Tongue (tissue), 2 donors: ENCODE measurements around the gene NKX2-3. TPM values are rescaled to one million over a fixed set of nuclear protein-coding genes. Genes with fewer than 3 reads are reported as not detected.
A peak's percentile ranks its signal among the peaks of the same experiment; 100 is the strongest.

ENCODE experiments used
- DNase-seq: peaks from one replicate; pipeline ENCODE4 v3.0.0-alpha.2; 2015
- total RNA-seq: library from RNA; depleted of rRNA; stranded (reverse); fragments of >200 nt; gene quantifications from one replicate; pipeline ENCODE4 v1.2.3, GENCODE V29; 2014

Gene NKX2-3
- total RNA-seq, 1 donor from 2014 or later: 6.2 TPM

DNA sequence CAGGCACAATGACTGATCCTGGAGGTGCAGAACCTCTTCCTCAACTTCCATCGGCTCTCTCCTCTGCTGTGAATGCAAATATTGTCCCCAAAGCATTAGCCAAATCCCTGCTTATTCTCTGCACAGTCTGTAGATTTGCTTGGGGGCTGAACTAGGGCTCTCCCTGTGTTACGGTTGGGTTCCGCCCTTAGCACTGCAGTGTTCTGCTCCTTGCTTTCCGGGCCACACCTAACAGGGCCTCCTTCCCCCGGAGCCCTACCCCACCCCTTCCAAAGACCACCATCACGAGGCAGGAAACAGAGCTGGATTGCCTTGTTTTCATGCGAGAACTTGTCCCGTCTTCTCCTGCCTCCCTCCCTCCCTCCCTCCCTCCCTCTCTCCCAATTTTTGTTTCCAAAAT is 50.9 kb downstream of the NKX2-3 start:
- peak; percentile 48 for DNase-seq

Other genes starting within 250 kb of the NKX2-3 start
- gene CNNM1, start 203.6 kb upstream of the NKX2-3 start, total RNA-seq: 0.92 TPM
- gene GOT1, start 102.3 kb upstream of the NKX2-3 start, total RNA-seq: 46.3 TPM
- 23.3 TPM for gene SLC25A28, start 87.5 kb downstream of the NKX2-3 start, total RNA-seq
- gene ENTPD7, start 126.6 kb downstream of the NKX2-3 start, total RNA-seq: 9.7 TPM
- gene COX15, start 199.2 kb downstream of the NKX2-3 start, total RNA-seq: 45.7 TPM
- gene CUTC, start 199.3 kb downstream of the NKX2-3 start, total RNA-seq: 33.7 TPM
- 0.72 TPM for gene ABCC2, start 249.7 kb downstream of the NKX2-3 start, total RNA-seq